HG02798 (cell line): ENCODE data around the gene COL9A2.

Experiments used
- ATAC-seq: cut with Tn5 transposase; IDR thresholded peaks from one replicate; pipeline ENCODE4 v1.9.1; 2021; ENCODE audit warnings: mild to moderate bottlenecking; ENCODE audit not compliant: unreplicated experiment, poor library complexity

The COL9A2 gene

DNA sequence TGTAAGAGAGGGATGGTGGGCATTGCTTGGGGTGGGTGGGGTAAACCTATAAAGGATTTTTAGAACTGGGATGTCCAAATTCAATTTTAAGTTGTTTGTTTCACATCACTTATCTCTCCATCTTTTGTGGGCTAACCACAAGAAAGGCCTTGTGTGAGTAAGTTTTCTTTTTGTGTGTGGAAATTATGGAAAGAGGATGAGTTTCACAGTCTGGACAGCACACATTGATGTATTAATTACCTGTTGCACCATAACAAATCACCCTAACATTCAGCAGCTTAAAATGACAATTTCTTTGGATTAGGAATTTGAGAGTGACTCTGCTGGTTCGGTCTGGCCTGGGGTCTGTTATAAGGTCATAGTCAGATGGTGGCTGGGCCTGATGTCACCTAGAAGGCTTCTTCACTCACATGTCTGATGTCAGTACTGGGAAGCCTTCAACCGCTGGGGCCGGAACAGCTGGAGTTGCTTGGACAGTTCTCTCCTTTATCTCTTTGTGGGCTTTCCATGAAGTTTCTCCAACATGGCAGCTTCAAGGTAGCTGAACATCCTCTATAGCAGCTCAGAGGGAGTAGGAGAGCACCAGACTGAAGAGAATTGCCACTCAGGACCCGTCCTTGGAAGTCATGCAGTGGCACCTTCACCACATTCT, 2.0 kb upstream of the COL9A2 start:
- ATAC-seq, result no peak

DNA sequence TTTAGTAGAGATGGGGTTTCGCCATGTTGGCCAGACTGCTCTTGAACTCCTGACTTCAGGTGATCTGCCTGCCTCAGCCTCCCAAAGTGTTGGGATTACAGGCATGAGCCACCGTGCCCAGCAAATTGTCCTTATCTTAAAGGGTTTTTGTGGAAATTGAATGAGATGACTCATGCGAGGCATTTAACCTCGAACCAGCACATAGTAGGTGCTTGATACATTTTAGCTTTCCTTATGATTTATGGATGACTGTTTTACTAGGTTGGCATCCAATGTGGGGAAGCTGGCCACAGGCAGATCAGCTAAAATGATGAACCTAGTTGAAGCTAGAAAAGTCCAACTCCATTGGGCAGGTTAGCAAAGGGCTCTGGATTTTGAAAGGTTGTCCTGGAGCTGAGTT, 1.4 kb upstream of the COL9A2 start:
- ATAC-seq, result no peak

DNA sequence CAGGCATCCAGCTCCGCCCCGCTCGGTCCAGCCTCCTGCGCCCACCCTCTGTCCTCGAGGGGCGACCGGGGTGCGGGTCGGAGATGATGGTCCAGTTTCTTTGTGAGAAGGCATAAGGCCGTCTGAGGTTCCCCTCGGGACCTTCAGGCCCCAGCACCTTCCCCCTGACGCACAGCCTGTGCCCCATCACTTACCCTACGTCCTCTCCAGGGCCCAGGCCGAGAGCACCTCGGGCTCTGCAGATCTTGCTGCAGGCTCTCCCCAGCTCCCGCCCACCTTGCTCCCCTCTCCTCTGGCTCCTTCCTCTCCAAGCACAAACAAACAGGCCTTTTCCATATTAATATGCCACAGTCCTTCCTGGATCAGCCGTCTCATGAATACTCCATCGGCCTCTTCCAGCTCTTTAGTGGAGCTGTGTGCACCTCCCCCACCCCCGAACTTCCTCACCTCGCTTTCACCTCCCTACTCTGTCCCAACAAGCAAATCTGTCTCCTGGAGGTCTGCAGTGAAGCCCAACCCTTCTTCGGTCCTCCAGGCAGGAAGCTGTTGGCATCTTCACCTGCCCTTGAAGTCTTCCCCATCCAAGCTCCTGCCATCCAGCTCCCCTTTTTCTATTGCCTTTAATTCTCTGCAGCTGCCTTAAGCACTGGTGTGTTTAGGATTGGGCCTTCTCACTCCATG, 448 bp upstream of the COL9A2 start:
- no peak for ATAC-seq

DNA sequence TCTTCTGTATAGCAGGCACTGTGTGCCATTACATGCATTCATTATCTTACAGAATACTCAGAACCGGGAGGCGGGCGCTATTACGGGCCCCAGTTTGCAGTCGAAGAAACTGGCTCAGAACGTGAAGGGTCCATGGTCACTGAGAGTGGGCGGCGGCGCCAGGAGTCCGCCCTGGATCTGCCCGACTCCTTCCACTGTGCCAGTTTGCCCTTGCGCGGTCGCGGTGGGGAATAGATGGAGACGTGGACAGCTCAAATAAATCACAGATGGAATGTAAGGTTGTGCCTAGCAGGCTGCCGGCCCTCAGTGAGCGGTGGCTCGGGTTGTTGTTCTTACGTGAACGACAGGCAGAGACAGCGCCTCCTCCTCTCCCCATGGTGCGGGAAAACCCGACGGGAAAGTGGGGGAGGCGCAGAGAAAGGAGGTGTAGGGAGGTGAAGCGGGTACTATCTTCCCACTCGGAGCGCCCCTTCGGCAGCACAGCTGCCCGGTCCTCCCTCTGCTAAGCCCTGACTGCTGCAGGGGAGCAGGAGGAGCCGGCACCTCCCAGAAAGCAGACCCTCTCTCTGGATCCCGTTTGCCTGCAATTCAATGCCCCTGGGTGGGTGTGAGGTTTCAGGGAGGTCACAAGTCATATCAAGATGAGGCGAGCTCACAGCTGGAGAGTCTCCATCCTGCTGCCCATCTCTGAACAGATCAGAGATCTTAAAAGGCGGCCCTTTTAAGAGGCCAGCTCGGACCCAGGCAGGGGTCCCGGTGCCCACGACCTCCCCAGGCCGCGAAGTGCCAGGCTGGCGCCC, 1.1 kb downstream of the COL9A2 start:
- no peak for ATAC-seq

DNA sequence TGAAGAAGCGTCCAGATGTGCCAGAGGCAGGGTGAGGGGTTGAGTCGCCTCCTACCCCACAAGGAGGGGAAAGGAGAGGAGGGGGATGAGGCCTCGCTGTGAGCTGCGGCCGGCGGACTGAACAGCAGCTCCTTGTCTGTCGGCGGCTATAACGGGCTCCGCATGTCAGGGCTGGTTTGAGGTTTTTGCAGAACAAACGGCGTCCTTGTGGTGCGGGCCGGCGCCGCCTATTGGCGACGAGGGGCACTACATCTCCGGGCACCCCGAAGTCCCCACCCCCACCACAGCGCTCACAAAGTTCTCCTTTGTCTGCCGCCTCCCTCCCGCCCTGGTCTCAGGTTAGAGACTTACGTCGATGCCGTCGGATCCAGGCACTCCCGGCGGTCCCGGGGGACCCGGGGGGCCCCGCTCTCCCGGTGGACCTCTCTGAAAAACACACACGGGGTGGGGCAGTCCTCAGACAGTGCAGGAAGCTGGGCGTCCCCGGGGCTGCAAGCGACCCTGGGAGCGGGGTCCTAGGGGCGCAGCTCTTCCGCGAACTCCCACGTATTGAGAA, 1.8 kb downstream of the COL9A2 start:
- ATAC-seq, result peak; percentile 52

DNA sequence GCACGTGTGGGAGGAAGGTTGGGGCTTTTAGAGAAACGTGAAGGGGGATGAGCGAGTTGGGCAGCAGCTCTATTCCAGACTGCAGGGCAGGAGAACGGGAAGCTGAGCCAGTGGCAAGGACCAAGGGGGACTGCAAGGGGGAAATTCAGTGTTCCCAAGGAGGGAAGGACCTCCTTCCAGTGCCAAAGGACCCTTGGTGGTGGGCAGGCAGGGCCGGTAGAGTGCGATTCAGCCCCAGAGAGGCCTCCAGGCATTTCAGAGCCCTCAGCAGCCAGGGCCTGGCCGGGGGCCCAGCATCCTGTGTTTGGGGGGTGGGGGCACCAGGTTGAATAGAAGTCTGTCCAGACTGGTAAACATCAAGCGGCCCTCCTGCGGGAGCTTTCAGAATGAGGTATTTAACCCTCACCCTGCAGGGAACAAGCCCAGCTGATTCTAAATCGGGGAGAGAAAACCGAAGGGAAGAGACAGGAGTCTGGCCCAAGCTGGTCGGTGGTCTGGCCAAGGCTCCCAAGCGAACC, 2.3 kb downstream of the COL9A2 start:
- ATAC-seq, result no peak

DNA sequence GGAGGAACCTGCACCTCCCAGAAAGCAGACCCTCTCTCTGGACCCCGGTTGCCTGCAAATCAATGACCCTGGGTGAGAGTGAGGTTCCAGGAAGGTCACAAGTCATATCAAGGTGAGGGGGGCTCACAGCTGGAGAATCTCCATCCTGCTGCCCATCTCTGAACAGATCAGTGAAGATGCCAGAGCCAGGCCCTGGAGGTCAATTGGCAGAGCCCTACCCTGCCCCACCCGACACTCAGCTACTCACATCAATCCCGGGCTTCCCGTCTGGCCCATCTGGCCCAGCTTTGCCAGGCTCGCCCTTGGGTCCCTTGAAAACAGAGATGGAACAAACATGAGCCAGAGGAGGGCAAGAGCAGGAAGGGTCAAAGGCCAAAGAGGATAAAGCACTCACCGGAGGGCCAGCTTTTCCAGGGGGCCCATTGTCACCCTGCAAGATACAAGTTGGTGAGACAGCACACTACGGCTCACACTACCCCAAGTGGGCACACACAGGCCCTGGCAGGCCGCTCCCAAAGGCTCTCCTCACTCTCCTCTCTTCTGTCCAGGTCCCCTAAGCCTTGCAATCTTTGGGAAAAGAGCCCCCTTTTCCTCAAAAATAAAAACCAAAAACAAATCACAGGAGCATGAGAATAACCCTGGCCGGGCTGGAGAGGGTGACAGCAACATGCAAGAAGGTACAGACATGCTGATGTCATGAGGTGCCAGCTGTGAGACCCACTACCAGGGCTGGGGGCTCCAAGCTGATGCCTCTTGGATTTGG, 2.9 kb downstream of the COL9A2 start:
- no peak for ATAC-seq

DNA sequence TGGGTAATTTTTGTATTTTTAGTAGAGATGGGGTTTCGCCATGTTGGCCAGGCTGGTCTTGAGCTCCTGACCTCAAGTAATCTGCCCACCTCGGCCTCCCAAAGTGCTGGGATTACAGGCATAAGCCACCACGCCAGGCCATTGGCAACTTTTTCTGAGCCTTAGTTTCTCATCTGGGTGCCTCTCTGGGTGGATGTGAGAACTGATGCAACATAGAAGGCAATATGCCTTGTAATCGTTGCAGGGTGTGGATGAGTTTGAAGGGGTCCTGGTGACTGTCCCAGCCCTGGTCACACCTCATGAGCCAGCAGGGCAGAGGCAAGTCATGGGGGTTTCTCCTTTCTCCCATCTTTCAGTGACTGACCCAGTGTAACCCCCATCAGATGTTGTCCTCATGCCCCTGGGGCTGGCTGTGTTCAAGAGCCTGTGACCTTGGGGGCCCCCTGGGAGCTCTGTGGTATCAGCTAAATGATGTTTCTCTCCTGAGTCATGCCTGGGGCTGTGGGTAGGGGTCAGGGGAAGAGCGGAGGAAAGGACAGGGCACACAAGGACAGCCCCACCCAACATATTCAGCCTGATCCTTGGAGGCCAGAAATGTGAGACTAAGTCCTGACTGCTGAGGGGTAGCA, 3.6 kb downstream of the COL9A2 start:
- ATAC-seq, result no peak

DNA sequence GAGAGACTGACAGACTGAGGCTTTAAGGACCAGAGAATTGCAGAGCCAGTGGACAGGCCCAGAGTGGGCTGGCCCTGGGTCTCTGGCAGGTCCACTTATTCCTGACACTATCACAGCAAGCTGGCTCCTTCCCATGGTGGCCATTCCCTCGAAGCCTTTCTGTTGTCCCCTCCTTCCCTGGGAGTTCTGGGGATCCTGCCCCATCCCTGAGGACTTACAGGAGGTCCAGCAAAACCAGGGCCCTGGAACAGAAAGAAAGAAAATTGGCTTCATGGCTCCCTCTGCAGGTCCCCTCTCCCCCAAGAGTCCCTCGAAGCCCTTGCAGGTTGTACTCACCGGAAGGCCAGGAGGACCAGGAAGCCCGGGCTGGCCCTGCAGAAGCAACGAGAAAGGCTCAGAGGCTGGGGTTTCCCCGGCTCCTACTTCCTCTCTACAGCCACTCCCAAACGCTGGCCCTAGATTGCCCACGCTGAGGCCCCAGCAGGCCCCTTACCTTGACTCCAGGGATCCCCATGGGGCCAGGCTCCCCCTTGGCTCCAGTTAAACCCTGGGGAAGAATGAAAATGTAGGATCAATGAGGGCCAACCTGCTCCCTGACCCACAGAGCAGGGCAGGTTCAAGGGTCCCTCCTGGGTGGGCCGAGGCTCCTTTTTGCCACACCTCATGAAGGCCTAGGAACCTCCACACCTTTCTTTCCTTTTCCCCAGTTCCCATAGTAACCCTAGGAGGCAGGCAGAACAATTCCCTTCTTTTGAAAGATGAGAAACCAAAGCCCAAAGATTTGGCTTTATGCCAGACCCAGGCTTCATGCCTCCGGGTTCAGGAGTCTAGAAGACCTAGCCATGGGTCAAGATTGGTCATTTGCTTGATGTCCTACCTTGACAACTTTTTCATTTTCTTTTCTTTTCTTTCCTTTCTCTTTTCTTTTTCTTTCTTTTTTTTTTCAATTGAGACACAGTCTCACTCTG, 4.6 kb downstream of the COL9A2 start:
- ATAC-seq, result peak; percentile 55

DNA sequence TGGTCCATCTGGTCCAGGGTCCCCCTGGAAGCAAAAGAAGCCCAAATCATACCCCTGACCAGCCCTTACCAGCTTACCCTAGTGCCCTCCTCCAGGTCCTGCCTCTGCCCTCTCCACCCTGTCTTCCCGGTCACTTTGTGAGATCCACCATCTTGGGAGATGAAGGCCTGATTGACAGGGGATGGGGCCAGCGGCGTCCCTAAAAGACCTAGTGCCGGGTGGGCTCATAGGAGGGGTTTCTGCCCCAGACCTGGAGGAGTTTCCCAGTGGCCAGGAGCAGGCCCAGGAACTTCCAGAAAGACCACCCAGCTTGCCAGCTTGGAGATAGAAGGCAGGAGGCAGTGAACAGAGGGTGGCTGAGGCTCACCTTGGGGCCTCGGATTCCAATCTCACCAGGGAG, 5.4 kb downstream of the COL9A2 start:
- no peak for ATAC-seq

DNA sequence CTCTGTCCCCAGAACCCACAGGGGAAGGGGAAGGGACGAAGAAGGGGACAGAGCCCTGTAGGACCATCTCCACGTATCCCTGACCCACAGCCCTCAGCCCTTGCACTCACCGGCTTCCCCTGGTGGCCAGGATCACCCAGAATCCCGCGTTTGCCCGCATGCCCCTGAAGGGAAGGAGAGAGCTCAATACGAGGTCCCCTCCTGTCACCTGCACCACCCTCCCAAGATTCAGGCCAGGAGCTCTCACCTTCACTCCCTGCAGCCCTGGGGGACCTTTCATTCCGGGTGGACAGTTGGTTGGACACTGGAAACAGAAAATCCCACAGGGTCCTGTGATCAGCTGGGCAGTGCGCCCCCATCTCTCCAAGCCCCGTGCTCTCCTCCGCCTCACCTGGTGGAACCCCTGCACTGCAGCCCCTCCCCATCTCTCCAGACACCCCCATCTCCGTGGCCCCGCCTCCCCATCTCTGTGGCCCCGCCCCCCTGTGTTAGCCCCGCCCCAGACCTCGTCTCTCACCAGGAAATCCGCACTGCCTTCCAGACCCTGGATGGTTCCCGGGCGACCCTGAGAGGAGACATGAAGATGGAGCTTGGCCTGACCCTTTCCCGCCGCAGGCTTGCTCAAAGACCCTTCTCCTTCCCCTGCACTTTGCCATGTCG, 6.0 kb downstream of the COL9A2 start:
- no peak for ATAC-seq

DNA sequence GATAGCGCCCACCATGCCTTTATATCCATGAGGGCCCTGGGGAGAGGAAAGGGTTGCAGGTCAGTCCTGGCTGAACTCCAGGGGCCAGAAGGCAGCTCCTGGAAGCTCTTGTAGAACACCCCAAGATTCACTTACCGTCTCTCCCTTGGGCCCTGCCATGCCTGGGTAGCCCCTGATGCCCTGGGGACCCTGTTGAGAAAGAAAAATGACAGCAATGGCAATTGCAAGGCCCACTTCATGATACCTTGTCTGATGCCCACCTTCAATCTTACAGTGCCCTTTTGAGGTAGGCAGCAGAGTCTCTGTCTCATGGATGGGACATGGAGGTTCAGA, 7.0 kb downstream of the COL9A2 start:
- ATAC-seq, result no peak

DNA sequence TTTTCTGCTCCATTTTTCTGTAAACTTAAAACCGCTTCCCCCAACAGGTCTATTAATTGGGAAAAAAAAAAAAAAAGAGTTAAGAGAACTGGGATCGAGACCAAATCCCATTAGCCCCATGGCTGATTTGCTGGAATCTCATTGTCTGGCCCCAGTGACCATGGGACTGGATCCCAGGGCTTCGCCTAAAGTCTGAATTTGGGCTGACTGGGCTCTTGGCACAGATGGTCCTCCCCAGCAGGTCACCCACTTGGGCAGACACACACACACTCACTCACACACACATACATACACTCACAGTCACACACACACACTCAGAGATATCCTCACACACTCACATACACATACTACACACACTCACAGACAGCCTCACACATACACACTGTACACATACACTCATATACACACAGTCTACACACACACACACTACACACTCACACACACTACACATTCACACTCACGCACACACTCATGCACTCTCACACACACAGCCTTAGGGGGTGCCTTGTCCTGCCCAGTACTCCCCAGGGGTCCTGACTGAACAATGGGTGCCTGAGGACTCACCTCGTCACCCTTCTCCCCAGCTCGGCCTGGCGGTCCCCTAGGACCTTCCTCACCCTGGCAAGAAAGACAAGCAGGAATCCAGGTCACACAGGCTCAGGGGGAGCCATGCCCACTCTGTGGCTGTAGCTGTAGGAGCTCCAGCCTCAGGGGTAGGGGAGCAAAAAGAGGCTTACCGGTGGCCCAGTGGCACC, 7.5 kb downstream of the COL9A2 start:
- ATAC-seq, result no peak

DNA sequence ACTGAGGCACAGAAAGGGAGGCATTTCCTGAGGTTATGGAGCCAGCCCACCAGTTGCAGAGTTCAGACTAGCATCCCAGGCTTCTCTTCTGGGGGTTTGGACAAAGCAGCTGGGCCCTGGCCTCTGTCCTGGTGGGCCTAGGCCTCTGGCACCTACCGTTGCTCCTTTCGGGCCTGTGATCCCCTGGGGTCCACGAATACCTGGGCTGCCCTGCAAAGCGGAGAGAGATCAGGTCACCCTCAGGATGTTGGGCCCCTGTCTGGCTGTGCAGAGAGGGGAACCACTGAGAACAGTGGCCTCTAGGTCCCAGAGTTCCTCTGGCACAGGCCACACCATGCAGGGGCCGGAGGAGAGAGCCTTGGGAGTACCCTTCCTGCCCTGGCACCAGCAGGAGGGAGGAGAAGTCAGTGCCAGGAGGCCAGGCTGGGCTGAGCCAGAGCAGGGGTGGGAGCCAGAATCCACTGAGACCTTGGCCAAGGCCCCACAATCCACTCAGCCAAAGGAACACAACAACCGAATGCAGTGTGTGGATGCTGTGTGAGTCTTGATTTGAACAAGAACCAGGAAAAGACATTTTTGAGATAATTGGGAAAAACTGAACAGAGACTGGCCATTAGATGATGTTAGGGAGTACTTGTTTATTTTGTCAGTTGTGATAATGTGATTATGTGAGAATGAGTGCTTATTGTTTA, 8.9 kb downstream of the COL9A2 start:
- no peak for ATAC-seq

DNA sequence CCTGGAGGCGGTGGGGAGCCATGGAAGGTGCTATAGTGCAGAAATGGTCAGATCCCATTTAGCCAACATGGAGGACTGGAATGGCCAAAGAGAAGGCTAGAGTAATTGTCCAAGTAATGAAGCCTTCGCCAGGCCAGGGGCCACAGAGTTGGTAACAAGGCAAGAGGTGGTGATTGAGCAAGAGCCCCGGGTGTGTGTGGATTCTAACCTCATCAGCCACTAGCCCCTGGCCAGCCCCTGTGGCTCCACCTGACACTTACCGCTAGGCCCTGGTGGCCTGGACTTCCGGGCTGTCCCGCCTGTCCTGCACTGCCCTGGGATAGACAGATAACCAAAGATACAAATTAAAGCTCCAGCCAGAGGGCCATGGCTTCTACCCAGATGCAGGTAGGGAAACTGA, 9.9 kb downstream of the COL9A2 start:
- ATAC-seq, result no peak

DNA sequence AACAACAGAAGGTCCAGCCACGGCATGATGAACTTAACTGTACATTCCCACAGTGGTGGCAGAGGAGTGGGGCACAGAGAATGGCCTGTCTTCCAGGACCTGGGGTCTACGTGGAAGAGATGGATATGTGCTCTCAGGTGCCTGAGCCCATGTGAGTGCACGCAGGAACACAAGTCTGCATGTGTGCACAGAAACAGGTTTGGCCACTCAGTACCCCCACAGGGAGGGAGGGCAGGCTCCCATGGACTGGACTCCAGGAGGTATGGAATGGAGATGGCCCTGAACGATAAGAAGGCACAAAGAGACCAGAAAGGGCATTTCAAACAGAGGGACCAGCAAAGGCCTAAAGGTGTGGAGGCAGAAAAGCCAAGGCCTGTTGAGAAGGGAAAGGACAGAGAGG, 10.8 kb downstream of the COL9A2 start:
- ATAC-seq, result no peak

DNA sequence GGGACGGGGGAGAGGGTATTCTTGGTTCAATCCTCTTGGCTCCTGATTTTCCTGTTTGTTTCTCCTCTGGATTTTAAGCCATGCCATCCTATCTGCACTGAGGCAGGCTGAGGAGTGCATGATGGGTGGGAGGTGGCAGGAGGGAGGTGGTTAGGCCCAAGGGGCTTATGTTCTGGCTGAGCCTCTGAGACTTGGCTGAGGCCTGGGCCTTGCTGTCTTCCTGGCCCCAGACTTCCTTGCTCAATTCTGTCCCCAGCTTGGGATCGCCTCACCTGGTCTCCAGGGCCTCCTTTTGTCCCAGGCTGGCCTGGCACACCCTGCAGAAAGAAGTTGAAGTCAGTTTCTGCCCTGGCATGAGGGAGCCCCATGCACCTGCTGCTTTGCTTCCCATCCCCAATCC, 11.2 kb downstream of the COL9A2 start:
- no peak for ATAC-seq
